Posterior vena cava (tissue), 2 donors: ENCODE results near the gene POLL. TPM values are rescaled to one million over a fixed set of nuclear protein-coding genes. Genes with fewer than 3 reads are reported as not detected.
"Not testable (repeated sequence)": the region's sequence is repeated elsewhere in the genome, so short reads cannot be mapped to it uniquely, and the experiment has no call there.

ENCODE experiments used
- DNase-seq: peaks from one replicate; pipeline ENCODE4 v3.0.0-alpha.2; 2020; ENCODE audit warnings: low spot score
- intact Hi-C, 2 donors: fragments of 100-400 bp; cut with DNase I; formaldehyde crosslinking; loops; one replicate each; pipeline versions ENCODE4 v1.14.1 to v1.14.2; 2022 to 2023
- total RNA-seq, 2 donors: library from RNA; stranded (reverse); fragmentation: NEBNext Ultra II Directional; extraction: Animal tissue kit (Norgen Biotek cat#: 25700); gene quantifications; one replicate each; pipeline ENCODE4 v1.2.1, GENCODE V29; 2021
- donor health status: DM: yes; HTN: yes; CAD: no.
- donor health status: DM: yes; HTN: yes; CAD: no.

The POLL gene
- total RNA-seq, 2 donors from 2014 or later, result 13.9 to 19.1 TPM

DNA sequence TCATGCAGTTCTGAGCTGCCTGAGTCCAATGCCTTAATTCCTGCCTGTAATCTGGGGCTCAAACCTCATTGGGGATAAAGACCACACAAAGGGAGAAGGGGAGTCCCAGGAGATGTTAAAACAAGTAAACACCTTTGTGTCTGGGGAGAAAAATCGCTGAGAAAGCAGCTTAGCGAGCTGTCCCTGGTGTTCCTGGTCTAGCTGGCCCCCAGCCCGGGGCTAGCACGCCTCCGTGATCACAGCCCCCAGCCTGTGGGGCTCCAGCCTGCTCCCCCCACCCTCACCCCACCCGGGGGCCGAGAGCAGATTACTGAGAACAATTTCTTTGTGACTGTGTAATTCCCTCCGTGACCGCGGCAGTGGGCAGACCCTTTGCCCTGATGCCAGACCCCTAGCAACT is 24.8 kb upstream of the POLL start:
- intact Hi-C loops, result no loop called here
- DNase-seq, result no peak

DNA sequence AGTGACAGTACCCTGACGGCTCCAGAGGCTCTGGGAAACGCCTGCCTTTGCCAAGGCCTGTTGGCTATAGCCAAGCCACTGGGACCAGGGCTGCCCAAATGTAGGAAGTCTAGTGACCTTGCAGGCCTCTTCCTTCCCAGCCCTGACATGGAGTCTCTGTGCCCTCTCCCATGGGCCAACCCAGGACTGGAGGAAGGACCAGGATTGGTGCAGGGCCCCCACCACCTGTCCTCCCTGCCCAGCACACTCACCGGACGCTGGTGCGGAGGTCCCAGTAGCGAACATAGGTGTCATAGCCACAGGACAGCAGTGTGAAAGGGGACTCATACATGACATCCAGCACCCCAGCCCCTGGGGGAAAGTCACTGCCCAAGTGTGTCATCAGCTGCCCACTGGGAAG is 24.0 kb upstream of the POLL start:
- intact Hi-C loops, result no loop called here

DNA sequence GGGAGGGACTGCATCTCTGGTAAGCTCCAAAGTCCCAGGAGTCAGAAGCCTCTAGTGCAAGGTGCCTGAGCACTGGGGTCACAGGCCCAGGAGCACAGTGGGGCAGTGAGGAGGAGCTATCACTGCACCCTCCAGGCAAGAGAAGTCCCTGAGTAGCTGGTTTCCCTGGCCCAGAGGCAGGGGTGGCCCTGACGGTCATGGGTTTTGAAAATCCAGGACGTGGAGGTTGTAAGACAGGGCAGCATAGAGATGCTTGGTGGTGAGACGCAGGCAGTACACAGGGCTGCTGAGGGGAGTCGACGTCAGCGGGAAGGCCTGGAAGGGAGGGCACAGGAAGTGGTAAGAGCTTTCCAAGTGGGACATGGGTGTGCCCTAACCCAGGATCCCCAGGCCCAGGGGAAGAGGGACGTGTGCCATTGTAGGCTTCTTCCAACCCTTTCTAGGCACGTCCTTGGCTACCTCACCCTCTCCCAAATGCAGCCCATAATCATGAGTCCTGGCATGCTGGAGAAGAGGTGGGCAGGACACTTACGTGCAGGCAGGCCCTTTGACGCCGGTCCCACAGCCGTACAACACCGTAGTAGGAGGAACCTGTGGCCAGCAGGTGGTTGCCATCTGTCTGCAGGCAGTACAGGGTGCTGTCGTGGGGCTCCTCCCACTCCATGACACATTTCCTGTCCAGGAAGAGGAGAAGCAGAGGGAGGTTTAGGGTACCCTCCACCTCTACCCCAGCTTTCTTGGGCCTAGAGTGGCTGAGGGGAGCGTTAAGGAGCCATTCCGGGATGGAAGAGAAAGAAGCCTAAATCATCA is 23.2 kb upstream of the POLL start:
- no peak for DNase-seq
- intact Hi-C loops, result no loop called here

More for the DNA sequence above, 24.0 kb upstream of the POLL start:
- DNase-seq, result no peak

DNA sequence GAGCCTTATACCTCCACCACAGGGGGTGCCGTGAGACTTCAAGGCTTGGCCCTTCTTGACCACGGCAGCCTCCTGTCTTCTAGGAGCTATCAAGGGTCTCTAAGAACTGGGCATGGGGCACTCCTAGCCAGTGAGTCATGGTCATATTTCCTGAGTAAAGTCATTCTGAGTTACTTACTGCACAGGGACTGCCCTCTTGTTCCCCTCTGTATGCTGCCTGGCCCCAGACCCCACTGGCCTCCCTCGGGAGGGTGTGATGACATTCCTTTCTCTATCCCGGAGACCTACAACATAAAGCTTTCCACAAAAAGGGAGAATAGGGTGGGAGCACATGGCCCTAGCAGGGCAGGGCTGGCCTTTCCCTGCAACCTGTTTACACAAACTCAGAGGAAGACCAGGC is 21.4 kb upstream of the POLL start:
- intact Hi-C loops, result loop anchor here in 1 of 2 donors (10.0 kb wide), 1 partner anchor 175 kb away; the partner anchor contains the start of gene NPM3
- no peak for DNase-seq

DNA sequence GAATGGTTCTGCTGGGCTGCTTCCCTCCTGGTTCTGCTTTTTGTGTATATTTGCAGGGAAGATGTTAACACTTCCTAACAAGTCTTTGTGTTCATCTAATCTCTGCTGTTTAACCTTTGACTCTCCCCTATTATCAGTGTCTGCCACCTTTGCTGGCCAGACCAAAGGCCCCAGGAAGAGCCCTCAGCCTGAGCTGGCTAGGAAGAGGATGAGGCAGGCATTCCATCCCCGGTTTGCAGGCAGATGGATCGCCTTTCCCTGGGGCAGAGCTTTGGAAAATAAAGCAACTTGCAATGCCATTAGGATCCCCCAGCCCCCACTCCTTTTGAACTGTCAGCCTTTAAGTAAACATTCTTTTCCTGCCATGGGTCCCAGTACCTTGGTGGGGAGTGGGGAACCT is 19.1 kb upstream of the POLL start:
- intact Hi-C loops, result loop anchor here in 1 of 2 donors (10.0 kb wide), 1 partner anchor 178 kb away; the partner anchor contains the start of gene NPM3
- DNase-seq, result no peak

DNA sequence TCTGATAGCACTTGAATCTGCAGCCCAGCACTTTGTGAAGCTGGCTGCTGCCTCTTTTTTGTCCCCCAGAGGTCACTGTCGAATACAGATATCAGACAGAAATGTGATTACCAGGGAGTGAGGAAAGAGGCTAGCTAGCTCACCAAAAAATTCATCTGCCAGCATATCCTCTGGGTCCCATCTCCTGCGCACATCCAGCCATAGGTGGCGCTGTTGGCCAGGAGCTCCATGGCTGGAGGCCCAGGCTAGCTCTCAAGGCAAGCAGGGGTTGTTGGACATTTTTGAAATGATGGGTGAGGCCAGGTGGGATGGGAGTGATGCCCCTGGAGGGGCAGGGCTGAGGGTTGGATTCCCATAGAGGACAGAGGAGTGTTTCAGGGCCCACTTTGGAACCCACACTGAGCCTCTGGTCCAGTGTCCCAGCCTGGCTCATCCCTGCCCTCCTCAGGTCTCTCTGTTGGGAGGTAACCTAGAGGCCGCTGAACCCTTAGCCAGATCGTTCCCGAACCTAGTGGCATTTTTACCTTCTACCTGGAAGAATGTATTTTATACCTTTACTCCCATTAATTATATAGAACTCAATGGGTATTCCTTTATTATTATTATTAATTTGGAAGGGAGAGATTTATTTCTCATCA is 14.8 kb upstream of the POLL start:
- intact Hi-C loops, result loop anchor here in 1 of 2 donors (10.0 kb wide), 1 partner anchor 182 kb away; the partner anchor contains the start of gene NPM3
- peak; percentile 88 for DNase-seq

DNA sequence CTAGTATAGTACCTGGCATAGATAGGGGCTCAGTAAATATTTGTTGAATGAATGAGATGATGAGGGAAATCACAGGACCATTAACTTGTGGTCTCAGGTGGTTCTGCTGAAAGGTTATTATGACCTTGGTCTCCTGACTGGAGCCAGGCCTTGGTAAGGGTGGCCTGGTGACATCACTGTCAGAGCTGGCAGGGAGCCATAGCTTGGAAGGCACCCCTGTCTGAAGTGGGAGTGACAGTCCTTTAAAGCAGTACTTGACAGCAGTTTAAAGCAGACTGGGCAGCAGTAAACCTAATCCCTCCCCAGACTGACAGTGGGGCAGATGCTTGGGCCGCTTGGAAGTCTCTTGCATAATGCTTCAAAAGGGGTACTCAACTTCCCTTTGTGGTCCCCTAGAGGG is 13.5 kb upstream of the POLL start:
- no peak for DNase-seq
- intact Hi-C loops, result loop anchor here in 1 of 2 donors (10.0 kb wide), 1 partner anchor 183 kb away; the partner anchor contains the start of gene NPM3

DNA sequence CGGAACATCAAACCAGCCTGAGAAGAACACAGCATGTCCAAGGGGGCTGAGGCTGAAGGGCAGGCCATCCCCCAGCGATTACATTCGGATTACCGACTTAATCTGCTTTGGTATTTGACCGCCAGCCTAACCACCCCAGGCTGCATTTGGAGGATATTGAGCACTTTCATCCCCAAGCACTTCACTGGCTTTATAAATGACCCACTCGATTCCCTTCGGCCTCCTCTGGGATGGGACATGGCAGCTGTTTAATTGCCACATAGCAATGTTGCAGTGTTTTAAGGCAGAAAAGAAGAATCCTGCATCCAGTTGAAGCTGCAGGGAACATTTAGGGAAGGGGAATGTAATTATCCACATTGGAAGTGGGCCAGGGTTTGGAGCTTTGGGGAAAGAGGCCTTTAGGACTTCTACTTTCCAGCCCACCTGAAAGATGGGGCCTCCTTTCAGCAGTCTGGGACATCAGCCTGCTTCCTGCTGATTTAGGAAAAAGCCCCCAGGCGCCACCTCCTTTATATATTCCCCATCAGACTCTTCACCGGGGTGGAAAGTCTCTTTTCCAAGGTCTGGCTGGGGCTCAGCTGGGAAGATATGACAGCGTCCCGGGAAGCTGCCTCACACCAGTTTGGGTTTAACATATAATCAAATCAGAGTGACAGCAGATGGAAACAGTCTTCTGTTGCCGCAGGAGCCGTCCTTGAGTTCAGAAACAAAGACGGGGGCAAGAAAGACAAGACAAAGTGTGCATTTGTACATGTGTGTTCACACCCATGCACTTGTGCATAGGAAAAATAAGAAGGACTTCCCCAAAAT is 9.2 kb upstream of the POLL start:
- intact Hi-C loops, result no loop called here
- DNase-seq, result no peak

DNA sequence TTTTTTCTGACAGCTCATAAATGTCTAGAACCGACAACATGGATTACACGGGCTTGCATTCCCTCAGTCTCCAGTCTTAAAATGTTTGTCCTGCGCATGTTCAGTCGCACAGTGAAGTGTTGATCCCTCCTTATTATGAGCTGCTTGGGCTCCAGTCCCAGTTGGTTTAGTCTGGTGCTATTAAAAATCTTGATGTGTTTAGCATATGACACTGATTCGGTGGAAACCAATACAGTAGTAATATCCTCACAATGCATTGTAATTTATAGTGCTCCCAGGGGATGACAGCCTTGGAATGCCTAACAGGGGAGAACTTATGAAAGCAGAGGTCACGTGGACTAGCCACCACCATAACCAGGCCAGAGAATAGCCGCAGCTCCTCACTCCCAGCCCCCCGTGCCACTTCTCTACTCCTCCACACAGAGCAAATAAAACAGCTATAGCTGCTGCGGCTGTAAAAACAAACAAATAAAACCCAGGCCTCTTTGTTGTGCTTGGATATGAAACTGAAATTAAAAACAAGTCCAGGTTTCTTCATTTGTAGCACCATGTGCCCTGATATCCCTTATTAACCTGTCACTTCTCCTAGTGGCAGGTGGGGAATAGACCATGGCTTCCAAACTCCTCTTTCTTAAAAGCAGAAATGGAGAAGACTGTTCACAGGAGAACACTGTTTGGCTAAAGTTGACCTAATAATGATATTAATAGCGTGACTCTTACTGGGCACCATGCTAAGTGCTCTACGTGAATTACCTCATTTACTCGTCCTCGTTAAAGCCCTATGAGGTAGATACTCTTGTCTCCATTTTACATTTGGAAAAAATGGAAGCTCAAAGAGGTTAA is 7.8 kb upstream of the POLL start:
- intact Hi-C loops, result no loop called here
- DNase-seq, result no peak

DNA sequence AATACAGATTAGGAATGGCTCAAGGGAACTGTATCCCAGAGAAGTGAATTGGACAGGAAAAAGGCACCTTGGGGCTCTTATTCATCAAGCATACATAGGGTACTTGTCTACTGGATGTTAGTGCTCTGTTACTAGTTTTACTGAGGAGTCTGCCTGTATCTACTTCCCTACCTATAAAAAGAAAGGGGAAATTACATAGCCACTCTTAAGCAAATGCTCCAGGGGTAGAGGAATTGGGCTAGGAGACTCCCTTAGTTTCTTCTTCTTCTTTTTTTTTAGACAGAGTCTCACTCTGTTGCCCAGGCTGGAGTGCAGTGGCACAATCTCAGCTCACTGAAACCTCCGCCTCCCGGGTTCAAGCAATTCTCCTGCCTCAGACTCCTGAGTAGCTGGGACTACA is 5.3 kb upstream of the POLL start:
- intact Hi-C loops, result not testable (repeated sequence)

DNA sequence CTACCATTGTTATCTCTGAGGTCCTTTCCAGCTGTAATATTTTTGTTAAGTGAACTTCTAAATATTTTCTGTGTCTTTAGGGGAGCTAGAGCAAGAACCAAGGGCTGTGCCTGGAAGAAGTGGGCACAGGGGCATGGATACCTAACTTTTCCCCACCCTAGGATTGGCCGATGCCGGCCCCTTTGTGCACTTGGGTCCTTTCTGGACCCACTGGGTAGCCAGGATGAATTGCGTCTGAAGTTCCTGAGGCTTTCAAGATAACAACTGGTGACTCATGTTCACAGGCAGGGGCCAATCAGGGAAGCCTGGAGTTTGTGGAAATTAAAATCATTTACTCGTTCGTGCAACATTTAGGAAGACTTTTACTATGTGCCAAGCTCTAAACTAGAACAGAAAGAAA is 822 bp upstream of the POLL start:
- DNase-seq, result peak; percentile 64
- intact Hi-C loops, result no loop called here

More for the DNA sequence above, 5.3 kb upstream of the POLL start:
- DNase-seq, result not testable (repeated sequence)

DNA sequence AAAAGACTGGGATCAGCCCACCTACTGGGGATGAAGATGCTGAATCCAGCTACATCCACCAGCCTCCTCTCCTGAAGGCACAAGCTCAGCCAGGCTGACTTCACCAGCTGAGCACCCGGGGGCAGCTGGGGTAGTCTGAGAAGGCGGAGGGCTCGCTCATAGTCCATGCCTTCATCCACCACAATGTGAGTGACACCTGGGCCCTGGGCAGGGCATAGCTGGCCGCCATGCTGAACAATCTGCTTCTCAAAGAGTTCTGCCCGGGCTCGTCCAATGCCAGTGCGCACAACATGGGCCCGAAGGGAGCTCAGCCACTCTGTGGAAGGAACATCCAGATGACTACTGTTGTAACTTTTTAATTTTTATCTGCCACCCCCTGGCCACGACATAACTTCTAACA is 2.2 kb downstream of the POLL start:
- DNase-seq, result no peak
- intact Hi-C loops, result no loop called here

DNA sequence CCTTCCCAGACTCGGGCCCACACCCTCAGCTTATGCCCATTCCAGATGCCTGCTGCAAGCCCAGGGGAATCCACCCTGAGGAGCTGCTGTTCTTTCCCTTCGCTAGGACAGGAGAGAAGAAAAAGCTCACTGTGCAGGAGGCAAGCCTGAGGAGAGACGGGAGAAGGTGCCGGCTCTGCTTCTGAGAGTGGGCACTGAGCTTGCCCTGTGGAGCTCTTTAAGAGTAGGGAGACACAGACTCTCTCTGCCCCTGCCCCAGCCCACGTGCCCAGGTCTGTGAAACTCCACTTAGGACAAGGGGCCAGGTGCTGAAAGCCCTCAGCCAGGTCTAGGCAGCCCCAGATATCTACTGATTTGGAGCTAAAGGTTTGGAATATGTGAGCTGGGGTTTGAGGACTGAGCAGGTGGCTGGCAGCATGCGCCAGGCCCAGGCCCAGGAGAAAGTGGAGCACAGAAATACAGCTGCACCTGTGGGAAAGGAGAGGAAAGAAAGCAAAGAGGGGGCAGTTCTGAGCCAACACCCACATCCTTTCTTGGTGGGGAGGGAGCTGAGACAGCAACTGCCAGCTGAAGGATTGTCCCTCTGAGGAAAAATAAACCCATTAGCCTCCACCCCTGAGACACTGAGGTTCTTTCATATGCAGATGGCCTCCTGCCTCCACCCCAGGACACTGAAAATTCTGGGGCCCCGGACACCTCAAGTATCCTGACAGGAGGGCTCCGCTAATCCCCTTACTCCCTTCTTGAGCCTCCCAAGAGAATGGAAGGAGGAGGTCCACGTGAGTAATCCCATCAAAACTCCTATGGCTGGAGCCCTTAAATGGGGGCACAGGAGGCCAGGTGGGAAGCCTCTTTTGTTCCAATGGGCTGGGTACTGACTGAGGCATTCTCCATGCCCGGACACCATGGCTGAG is 7.3 kb downstream of the POLL start:
- intact Hi-C loops, result no loop called here
- no peak for DNase-seq

DNA sequence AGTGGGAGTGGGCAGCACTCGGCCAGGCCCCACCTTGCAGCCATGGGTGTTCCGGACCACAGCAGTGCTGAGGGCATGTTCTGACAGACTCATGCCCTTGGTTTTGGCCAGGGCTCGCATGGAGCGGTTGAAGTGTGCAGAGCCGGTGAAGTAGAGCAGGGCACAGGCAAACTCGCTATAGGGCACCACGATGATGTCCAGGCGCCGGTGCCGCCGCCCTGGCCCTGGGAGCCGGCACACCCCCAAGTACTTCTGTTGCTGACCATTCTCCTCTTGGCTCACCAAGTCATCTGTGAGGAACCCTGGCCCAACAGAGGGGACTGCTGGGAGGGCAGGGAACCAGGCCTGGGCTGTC is 8.6 kb downstream of the POLL start:
- no peak for DNase-seq
- intact Hi-C loops, result no loop called here

DNA sequence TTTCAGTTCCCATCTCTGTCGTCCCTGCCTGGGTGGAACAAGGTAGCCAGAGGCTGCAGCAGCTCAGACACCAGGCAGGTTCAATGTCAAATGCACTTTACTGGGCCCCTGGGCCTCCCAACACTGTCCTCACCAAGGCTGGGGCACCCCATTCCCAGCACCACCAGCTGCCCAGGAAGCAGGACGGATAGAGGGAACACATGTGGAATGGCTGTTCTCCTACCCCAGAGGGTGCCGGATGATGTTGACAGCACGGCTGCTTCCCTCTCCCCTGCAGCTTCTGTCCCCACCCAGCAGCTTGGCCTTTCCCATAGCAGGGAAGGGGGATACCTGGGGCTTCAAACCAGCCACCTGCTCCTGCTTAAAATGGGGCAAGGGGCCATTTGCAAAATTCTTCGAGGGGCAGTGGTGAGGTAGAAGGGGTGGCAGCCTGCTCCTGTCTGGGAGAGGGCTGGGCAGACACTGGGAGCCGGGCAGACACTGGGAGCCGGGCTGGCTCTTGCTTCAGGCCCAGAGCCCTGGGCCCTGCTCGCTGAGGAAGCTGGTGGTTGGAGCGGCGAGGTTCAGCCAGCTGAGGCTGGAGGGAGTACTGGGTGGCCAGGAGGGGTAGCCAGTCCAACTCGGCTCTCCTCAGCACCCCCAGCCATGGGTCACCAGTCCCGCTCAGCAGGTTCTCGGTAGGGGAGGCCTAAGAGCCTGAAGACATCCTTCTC is 9.1 kb downstream of the POLL start:
- intact Hi-C loops, result no loop called here
- peak; percentile 65 for DNase-seq

DNA sequence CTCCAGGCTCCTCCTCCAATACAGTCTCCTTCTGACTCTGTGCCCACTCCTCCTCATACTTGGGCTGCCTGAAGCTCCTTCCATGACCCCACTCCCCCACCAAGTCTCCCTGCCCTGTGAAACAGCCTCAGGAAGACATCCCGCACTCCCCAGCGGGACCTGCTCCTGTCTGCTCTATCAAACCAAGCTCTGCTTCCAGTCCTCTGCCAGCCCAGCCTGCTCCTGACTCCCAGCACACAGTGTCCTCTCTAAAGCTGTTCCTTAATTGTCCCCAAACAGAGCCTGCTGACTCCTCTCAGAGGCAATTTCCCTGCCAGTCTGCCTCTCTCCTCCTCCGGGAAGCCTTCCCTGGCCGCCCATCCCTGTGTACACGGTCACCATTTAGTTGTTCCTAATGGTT is 9.9 kb downstream of the POLL start:
- peak; percentile 56 for DNase-seq
- intact Hi-C loops, result no loop called here

DNA sequence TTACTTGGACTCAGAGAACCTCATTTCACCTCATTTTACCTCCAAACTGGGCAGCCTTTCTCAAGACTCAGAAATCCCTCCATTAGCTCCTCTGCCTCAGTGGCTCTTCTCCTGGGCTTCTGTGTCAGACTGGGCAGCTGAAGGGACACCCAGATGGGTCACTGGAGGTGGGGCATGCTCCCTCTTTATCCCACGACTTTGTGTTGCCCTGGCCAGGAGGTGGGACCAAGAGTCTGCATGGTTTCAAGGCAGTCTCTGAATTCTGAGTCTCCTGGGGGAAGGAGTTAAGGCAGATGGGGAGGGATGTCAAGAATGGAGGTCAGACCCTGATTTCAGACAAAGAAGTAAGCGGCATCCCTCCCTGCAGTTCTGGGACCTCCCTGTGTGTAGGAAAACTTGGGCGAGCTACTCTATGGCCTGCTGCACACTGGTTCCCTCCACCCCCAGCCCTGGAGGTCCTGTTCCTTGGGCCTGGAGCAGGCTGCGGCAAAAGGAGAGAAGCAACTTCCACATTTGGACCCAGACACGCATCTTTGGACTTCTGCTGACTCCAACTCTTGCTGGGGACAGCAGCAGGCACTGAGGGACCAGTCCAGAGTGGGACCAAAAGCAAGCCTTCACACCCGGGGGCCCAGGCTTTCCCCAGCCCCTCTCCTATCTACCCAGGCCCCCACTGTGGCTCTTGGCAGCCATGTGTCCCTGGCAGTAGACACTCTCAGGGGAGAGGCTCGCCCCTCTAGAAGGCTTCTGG is 10.8 kb downstream of the POLL start:
- DNase-seq, result peak; percentile 38
- intact Hi-C loops, result no loop called here
